K562 (cell line): ENCODE measurements around the gene PPP1R13B. TPM values are rescaled to one million over a fixed set of nuclear protein-coding genes. Genes with fewer than 3 reads are reported as not detected.

Experiments used
- CHD2 ChIP-seq: IDR thresholded peaks from 2 replicates; pipeline ENCODE4 v1.6.1; 2011; ENCODE audit warnings: low read depth, low read length
- ERF ChIP-seq: fragments of 450-650 bp; formaldehyde crosslinking; IDR thresholded peaks from 2 replicates; pipeline ENCODE4 v1.4.0; 2020; ENCODE audit warnings: mild to moderate bottlenecking, mixed read lengths
- HDAC2 ChIP-seq: fragments of 450-650 bp; IDR thresholded peaks from 2 replicates; pipeline ENCODE4 v1.6.1; 2016; ENCODE audit warnings: mild to moderate bottlenecking
- NFIX ChIP-seq: fragments of 250-450 bp; sonication (Bioruptor Pico); IDR thresholded peaks from 2 replicates; pipeline ENCODE4 v1.4.0; 2020; ENCODE audit warnings: low read depth, mild to moderate bottlenecking, moderate library complexity
- NONO ChIP-seq, 2 experiments: fragments of 200-400 bp in 1 of 2; fragments of 450-650 bp in 1 of 2; formaldehyde crosslinking in 1 of 2; IDR thresholded peaks; 2 replicates each; pipeline ENCODE4 v1.6.1; 2017; ENCODE audit warnings: low read depth in 2 of 2, mild to moderate bottlenecking in 2 of 2, moderate library complexity in 2 of 2, low read length in 1 of 2
- POLR2H ChIP-seq: IDR thresholded peaks from 2 replicates; pipeline ENCODE4 v1.6.1; 2016; ENCODE audit warnings: missing genetic modification characterization, low read depth, mild to moderate bottlenecking, control low read depth, missing compliant biosample characterization, moderate library complexity
- RBM15 ChIP-seq: fragments of 200-400 bp; formaldehyde crosslinking; IDR thresholded peaks from 2 replicates; pipeline ENCODE4 v1.6.1; 2018; ENCODE audit warnings: mild to moderate bottlenecking, low read length, moderate library complexity; ENCODE audit not compliant: insufficient read depth
- RCOR1 ChIP-seq, 2 experiments: IDR thresholded peaks; 2 replicates each; pipeline ENCODE4 v1.6.1; 2012; ENCODE audit warnings: low read depth in 2 of 2, low read length in 2 of 2, borderline replicate concordance in 1 of 2, improper control_type of control experiment in 1 of 2
- SIN3B ChIP-seq: fragments of 450-650 bp; IDR thresholded peaks from 2 replicates; pipeline ENCODE4 v1.6.1; 2017; ENCODE audit warnings: low read depth, mild to moderate bottlenecking, moderate library complexity
- TEAD4 ChIP-seq, 2 experiments: sonication (generic) in 1 of 2; formaldehyde crosslinking in 1 of 2; IDR thresholded peaks; 2 replicates each; pipeline versions ENCODE4 v1.6.1 to v1.8.0; 2012 to 2022; ENCODE audit warnings: borderline replicate concordance in 1 of 2, inconsistent platforms in 1 of 2, low read length in 1 of 2, mild to moderate bottlenecking in 1 of 2, missing genetic modification reagents in 1 of 2
- ZNF197 ChIP-seq: fragments of 200-800 bp; sonication (Bioruptor generic); IDR thresholded peaks from 2 replicates; pipeline ENCODE4 v1.6.1; 2016; ENCODE audit warnings: low read depth, missing genetic modification characterization, missing compliant biosample characterization
- ZNF24 ChIP-seq: fragments of 450-650 bp; IDR thresholded peaks from 2 replicates; pipeline ENCODE4 v1.6.1; 2016
- ZNF3 ChIP-seq: fragments of 250-450 bp; sonication (Bioruptor Pico); IDR thresholded peaks from 2 replicates; pipeline ENCODE4 v1.5.0; 2021; ENCODE audit warnings: mild to moderate bottlenecking, moderate library complexity
- ZNF311 ChIP-seq: fragments of 250-450 bp; sonication (Bioruptor Pico); IDR thresholded peaks from 2 replicates; pipeline ENCODE4 v1.4.0; 2020; ENCODE audit warnings: mild to moderate bottlenecking, moderate library complexity
- ZNF316 ChIP-seq: fragments of 450-650 bp; IDR thresholded peaks from 2 replicates; pipeline ENCODE4 v1.6.1; 2016
- ZNF707 ChIP-seq: fragments of 250-450 bp; sonication (Bioruptor Pico); conservative IDR thresholded peaks from 2 replicates; pipeline ENCODE4 v1.8.0; 2022; ENCODE audit warnings: inconsistent platforms, mild to moderate bottlenecking, moderate library complexity
- polyA plus RNA-seq, 8 experiments: library from polyadenylated mRNA; depleted of rRNA in 4 of 8; stranded (reverse) in 5 of 8; unstranded in 3 of 8; fragments of >200 nt; fragmentation: Nextera tagmentation in 2 of 8; fragmentation: Illumina TruSeq in 1 of 8; extraction: Ambion mirVana in 2 of 8; extraction: Trizol in 1 of 8; gene quantifications; 2 replicates each; pipeline versions ENCODE4 v1.2.1 to v1.2.3, GENCODE V29; 2011 to 2014; ENCODE audit warnings: inconsistent platforms in 1 of 8, missing spikeins in 1 of 8
- total RNA-seq, 7 experiments: library from RNA; depleted of rRNA in 6 of 7; stranded (reverse); fragments of >200 nt in 6 of 7; fragmentation: Illumina TruSeq in 2 of 7; extraction: Trizol in 2 of 7; gene quantifications; 2 replicates each; pipeline versions ENCODE4 v1.2.1 to v1.2.3, GENCODE V29; 2011 to 2021; ENCODE audit warnings: low replicate concordance in 1 of 7
- TF ChIP-seq, protein P1 (sequence below): sonication (generic); formaldehyde crosslinking; IDR thresholded peaks from 2 replicates; pipeline ENCODE4 v1.8.1; 2023; ENCODE audit warnings: mild to moderate bottlenecking, missing genetic modification reagents
- TF ChIP-seq, protein P2 (sequence below): fragments of 450-650 bp; IDR thresholded peaks from 2 replicates; pipeline ENCODE4 v1.6.1; 2016; ENCODE audit warnings: low read depth, mild to moderate bottlenecking, moderate library complexity
- TF ChIP-seq, protein P3 (sequence below): sonication (generic); formaldehyde crosslinking; IDR thresholded peaks from 2 replicates; pipeline ENCODE4 v1.8.0; 2022; ENCODE audit warnings: missing genetic modification reagents, mild to moderate bottlenecking, borderline replicate concordance
- TF ChIP-seq, protein P4 (sequence below): fragments of 450-650 bp; formaldehyde crosslinking; IDR thresholded peaks from 2 replicates; pipeline ENCODE4 v1.4.0; 2020; ENCODE audit warnings: mild to moderate bottlenecking, moderate library complexity

PPP1R13B gene
- total and polyA plus RNA-seq, 9 of the 15 experiments (the other 6 are each of a cell fraction or from before 2014, with no cell fraction given) = 0.03 to 1.7 (median 0.15) TPM

DNA sequence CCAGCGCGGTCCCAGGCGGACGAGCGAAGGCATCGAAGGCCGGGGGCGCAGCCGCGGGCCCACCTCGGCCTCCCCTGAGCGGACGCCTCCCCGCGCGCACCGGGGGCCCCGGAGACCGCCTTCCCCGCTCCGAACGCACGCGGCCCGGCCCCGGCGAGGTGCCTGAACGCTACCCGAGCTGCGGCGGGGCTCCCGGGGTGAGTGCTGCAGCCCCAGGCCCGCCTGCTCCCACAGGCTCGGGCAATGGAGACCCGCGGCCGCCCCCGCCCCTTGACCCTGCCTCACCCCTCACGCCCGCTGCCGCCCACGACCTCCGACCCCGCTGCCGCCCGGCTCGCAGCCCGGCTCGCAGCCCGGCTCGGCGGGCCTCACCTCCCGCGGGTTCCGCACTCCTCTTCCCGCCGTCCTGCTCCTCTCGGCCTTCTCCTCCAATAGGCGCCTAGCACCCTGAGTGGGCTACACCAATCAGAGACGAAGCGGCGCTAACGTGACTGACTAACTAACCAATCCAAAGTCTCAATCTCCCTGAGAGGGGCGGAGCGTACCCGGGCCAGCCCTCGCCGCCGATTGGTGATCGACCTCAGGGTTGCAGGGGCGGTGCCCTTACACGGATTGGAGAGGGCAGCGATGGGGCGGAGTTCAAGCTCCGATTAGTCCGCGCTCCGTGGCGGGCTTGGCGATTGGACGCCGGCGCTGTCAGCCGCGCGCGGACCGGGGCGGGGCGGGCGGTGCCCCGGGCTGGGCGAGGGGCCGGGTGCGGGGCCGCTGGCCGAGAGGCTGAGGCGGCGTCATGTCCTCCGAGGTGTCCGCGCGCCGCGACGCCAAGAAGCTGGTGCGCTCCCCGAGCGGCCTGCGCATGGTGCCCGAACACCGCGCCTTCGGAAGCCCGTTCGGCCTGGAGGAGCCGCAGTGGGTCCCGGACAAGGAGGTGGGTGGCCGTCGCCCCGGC, 132.0 kb downstream of the PPP1R13B start, which contains the start of the genes XRCC3 and ZFYVE21 (continued):
- no peak for TF ChIP-seq ERF (CRISPR knock-in tag)
- TF ChIP-seq, protein P1, sequence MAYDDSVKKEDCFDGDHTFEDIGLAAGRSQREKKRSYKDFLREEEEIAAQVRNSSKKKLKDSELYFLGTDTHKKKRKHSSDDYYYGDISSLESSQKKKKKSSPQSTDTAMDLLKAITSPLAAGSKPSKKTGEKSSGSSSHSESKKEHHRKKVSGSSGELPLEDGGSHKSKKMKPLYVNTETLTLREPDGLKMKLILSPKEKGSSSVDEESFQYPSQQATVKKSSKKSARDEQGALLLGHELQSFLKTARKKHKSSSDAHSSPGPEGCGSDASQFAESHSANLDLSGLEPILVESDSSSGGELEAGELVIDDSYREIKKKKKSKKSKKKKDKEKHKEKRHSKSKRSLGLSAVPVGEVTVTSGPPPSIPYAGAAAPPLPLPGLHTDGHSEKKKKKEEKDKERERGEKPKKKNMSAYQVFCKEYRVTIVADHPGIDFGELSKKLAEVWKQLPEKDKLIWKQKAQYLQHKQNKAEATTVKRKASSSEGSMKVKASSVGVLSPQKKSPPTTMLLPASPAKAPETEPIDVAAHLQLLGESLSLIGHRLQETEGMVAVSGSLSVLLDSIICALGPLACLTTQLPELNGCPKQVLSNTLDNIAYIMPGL (CRISPR knock-in tag) = peak; percentile 37; the same call in 1 of the 2 replicates
- TF ChIP-seq, protein P2, sequence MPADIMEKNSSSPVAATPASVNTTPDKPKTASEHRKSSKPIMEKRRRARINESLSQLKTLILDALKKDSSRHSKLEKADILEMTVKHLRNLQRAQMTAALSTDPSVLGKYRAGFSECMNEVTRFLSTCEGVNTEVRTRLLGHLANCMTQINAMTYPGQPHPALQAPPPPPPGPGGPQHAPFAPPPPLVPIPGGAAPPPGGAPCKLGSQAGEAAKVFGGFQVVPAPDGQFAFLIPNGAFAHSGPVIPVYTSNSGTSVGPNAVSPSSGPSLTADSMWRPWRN = no peak
- no peak for TF ChIP-seq ZNF24
- TF ChIP-seq ZNF3 (CRISPR knock-in tag) = no peak
- no peak for TF ChIP-seq RCOR1 (IDR thresholded peaks at IDR 0.05; ENCODE audit: borderline replicate concordance in 1 of 2, low read depth in 2 of 2, low read length in 2 of 2)
- no peak for TF ChIP-seq TEAD4 (IDR thresholded peaks at IDR 0.05; ENCODE audit: low read length)
- TF ChIP-seq TEAD4 (CRISPR knock-in tag; IDR thresholded peaks at IDR 0.05; ENCODE audit: borderline replicate concordance) = no peak
- peak in 1 of 2 experiments; percentile 44; a peak in 1 of 4 replicates for TF ChIP-seq NONO (IDR thresholded peaks at IDR 0.05; ENCODE audit: low read depth in 2 of 2, low read length in 1 of 2)
- TF ChIP-seq SIN3B = peak; percentile 71
- TF ChIP-seq NFIX (CRISPR knock-in tag) = no peak
- no peak for TF ChIP-seq HDAC2
- TF ChIP-seq ZNF311 (CRISPR knock-in tag) = no peak
- TF ChIP-seq ZNF316 = no peak
- TF ChIP-seq ZNF197 = no peak
- TF ChIP-seq CHD2 = peak; percentile 88
- peak; percentile 69; the same call in 1 of the 2 replicates for TF ChIP-seq POLR2H (tag)
- no peak for TF ChIP-seq RBM15
- TF ChIP-seq, protein P3, sequence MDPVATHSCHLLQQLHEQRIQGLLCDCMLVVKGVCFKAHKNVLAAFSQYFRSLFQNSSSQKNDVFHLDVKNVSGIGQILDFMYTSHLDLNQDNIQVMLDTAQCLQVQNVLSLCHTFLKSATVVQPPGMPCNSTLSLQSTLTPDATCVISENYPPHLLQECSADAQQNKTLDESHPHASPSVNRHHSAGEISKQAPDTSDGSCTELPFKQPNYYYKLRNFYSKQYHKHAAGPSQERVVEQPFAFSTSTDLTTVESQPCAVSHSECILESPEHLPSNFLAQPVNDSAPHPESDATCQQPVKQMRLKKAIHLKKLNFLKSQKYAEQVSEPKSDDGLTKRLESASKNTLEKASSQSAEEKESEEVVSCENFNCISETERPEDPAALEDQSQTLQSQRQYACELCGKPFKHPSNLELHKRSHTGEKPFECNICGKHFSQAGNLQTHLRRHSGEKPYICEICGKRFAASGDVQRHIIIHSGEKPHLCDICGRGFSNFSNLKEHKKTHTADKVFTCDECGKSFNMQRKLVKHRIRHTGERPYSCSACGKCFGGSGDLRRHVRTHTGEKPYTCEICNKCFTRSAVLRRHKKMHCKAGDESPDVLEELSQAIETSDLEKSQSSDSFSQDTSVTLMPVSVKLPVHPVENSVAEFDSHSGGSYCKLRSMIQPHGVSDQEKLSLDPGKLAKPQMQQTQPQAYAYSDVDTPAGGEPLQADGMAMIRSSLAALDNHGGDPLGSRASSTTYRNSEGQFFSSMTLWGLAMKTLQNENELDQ (CRISPR knock-in tag) = no peak
- TF ChIP-seq ZNF707 (CRISPR knock-in tag) = no peak
- TF ChIP-seq, protein P4, sequence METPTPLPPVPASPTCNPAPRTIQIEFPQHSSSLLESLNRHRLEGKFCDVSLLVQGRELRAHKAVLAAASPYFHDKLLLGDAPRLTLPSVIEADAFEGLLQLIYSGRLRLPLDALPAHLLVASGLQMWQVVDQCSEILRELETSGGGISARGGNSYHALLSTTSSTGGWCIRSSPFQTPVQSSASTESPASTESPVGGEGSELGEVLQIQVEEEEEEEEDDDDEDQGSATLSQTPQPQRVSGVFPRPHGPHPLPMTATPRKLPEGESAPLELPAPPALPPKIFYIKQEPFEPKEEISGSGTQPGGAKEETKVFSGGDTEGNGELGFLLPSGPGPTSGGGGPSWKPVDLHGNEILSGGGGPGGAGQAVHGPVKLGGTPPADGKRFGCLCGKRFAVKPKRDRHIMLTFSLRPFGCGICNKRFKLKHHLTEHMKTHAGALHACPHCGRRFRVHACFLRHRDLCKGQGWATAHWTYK = no peak
